HT1080 (cell line): Measurements from ENCODE around the gene IL25. TPM values are rescaled to one million over a fixed set of nuclear protein-coding genes. Genes with fewer than 3 reads are reported as not detected.
A peak's percentile ranks its signal among the peaks of the same experiment; 100 is the strongest.
"Not testable (repeated sequence)": the region's sequence is repeated elsewhere in the genome, so short reads cannot be mapped to it uniquely, and the experiment has no call there.

ENCODE experiments used
- DNase-seq: peaks from one replicate; pipeline ENCODE4 v3.0.0-alpha.2; 2015; ENCODE audit warnings: low read depth
- total RNA-seq: library from RNA; depleted of rRNA; stranded (reverse); fragments of >200 nt; shearing (Covaris generic); gene quantifications from 2 replicates; pipeline ENCODE4 v1.2.3, GENCODE V29; 2014

The IL25 gene
- total RNA-seq, 1 experiment from 2014 or later: not detected

- DNase-seq: no peak
Observed at GRCh38 chr14:23371865-23372264, 744 bp upstream of the IL25 start.

GRCh38 chr14:23373041-23373440 is 432 bp downstream of the IL25 start:
- DNase-seq: no peak

GRCh38 chr14:23375527-23376251 is 3.1 kb downstream of the IL25 start:
- DNase-seq: no peak

GRCh38 chr14:23376482-23377197 is 4.0 kb downstream of the IL25 start, which contains the start of gene CMTM5:
Gene CMTM5 (plus strand): TSS chr14:23377046. CDS start chr14:23377252, 206 bp downstream.
- DNase-seq: no peak

- DNase-seq: no peak
Observed at GRCh38 chr14:23377198-23377550, 4.6 kb downstream of the IL25 start.

- DNase-seq: no peak
Observed at GRCh38 chr14:23377573-23378563, 5.3 kb downstream of the IL25 start.

- DNase-seq: no peak
Observed at GRCh38 chr14:23378612-23379220, 6.1 kb downstream of the IL25 start.

GRCh38 chr14:23379366-23380196 is 7.0 kb downstream of the IL25 start:
- peak; percentile 22 for DNase-seq

- no peak for DNase-seq
Observed at GRCh38 chr14:23380197-23380914, 7.7 kb downstream of the IL25 start.

GRCh38 chr14:23380976-23381375 is 8.4 kb downstream of the IL25 start:
- no peak for DNase-seq

- no peak for DNase-seq
Observed at GRCh38 chr14:23381871-23382270, 9.3 kb downstream of the IL25 start.

GRCh38 chr14:23382276-23382675 is 9.7 kb downstream of the IL25 start:
- DNase-seq: no peak

- DNase-seq: no peak
Observed at GRCh38 chr14:23382731-23383440, 10.3 kb downstream of the IL25 start.

- no peak for DNase-seq
Observed at GRCh38 chr14:23384364-23385080, 11.9 kb downstream of the IL25 start.

GRCh38 chr14:23385244-23385641 is 12.6 kb downstream of the IL25 start:
- DNase-seq: no peak

- DNase-seq: no peak
Observed at GRCh38 chr14:23385642-23386265, 13.1 kb downstream of the IL25 start.

GRCh38 chr14:23386266-23386657 is 13.7 kb downstream of the IL25 start:
- not testable (repeated sequence) for DNase-seq

GRCh38 chr14:23386999-23387398 is 14.4 kb downstream of the IL25 start:
- no peak for DNase-seq
